Smooth muscle cell (in vitro differentiated cells): ENCODE measurements around the gene INTS1. TPM values are rescaled to one million over a fixed set of nuclear protein-coding genes. Genes with fewer than 3 reads are reported as not detected.

Source experiments
- DNase-seq: peaks from one replicate; lab custom pipeline; 2025; ENCODE audit not compliant: unreplicated experiment; lab: John Stamatoyannopoulos, UW
- H2AFZ ChIP-seq: fragments of 200-600 bp; sonication (generic); 2 replicates; pipeline ENCODE4 v1.6.0; 2016; ENCODE audit warnings: antibody characterized with exemption, low read depth, mild to moderate bottlenecking
- H3F3A ChIP-seq: fragments of 200-600 bp; sonication (generic); 2 replicates; pipeline ENCODE4 v1.6.0; 2017; ENCODE audit warnings: antibody characterized with exemption, low read depth
- H3K27ac ChIP-seq: fragments of 200-600 bp; sonication (generic); 2 replicates; pipeline ENCODE4 v1.5.1; 2016; ENCODE audit warnings: low read depth, mild to moderate bottlenecking
- H3K27me3 ChIP-seq: fragments of 200-600 bp; sonication (generic); 2 replicates; pipeline ENCODE4 v1.6.1; 2016; ENCODE audit warnings: low read depth, mild to moderate bottlenecking
- H3K36me3 ChIP-seq: fragments of 200-600 bp; sonication (generic); 2 replicates; pipeline ENCODE4 v1.5.1; 2016; ENCODE audit warnings: low read depth
- H3K4me1 ChIP-seq: fragments of 200-600 bp; sonication (generic); 2 replicates; pipeline ENCODE4 v1.5.1; 2016; ENCODE audit warnings: low read depth
- H3K4me2 ChIP-seq: fragments of 200-600 bp; sonication (generic); 2 replicates; pipeline ENCODE4 v1.6.0; 2016; ENCODE audit warnings: mild to moderate bottlenecking
- H3K4me3 ChIP-seq: fragments of 200-600 bp; sonication (generic); 2 replicates; pipeline ENCODE4 v1.5.1; 2016; ENCODE audit warnings: mild to moderate bottlenecking
- H3K79me2 ChIP-seq: fragments of 200-600 bp; sonication (generic); 2 replicates; pipeline ENCODE4 v1.6.0; 2016; ENCODE audit warnings: low read depth, mild to moderate bottlenecking
- H3K9ac ChIP-seq: fragments of 200-600 bp; sonication (generic); 2 replicates; pipeline ENCODE4 v1.6.0; 2016; ENCODE audit warnings: low read depth
- H3K9me3 ChIP-seq: fragments of 200-600 bp; sonication (generic); replicated peaks from 2 replicates; pipeline ENCODE4 v1.5.1; 2016; ENCODE audit warnings: low read depth
- H4K20me1 ChIP-seq: fragments of 200-600 bp; sonication (generic); 2 replicates; pipeline ENCODE4 v1.6.0; 2016; ENCODE audit warnings: low read depth
- CTCF ChIP-seq: fragments of 200-600 bp; sonication (generic); IDR thresholded peaks from 2 replicates; pipeline ENCODE4 v1.5.1; 2017; ENCODE audit warnings: borderline replicate concordance, mild to moderate bottlenecking, antibody characterized with exemption; ENCODE audit not compliant: insufficient read depth, poor library complexity, severe bottlenecking
- WGBS: methylation state at CpG from one replicate; pipeline ENCODE4 v1.1.7; 2016; ENCODE audit warnings: low lambda C conversion rate; 5-methylcytosine and 5-hydroxymethylcytosine counted together
- polyA plus RNA-seq: library from polyadenylated mRNA; unstranded; fragments of >200 nt; fragmentation: Nextera tagmentation; extraction: Ambion mirVana; gene quantifications from 2 replicates; pipeline ENCODE4 v1.2.1, GENCODE V29; 2016
- total RNA-seq: library from RNA; depleted of rRNA; stranded (reverse); fragments of >200 nt; gene quantifications from 2 replicates; pipeline ENCODE4 v1.2.3, GENCODE V29; 2014

The INTS1 gene
- total and polyA plus RNA-seq, 2 experiments from 2014 or later, result 18.2 to 51.2 TPM

GRCh38 chr7:1430056-1430845 lies 73.9 kb downstream of the INTS1 start:
- TF ChIP-seq CTCF, result no peak
- Histone ChIP-seq H4K20me1 (peaks cover 4% of the 10 kb centered on the region), H2AFZ (no peak overlapping the region), H3K27ac (no peak overlapping the region), H3K9ac (no peak overlapping the region), H3K36me3 (no peaks in the 10 kb centered on the region), H3K79me2 (no peaks in the 10 kb centered on the region), H3F3A (no peaks in the 10 kb centered on the region), H3K27me3 (no peaks in the 10 kb centered on the region), H3K4me2 (no peak overlapping the region), H3K9me3 (no peaks in the 10 kb centered on the region), H3K4me3 (no peak overlapping the region), H3K4me1 (no peaks in the 10 kb centered on the region)
- no peak for DNase-seq
- 92% methylated on average over 22 of the region's 32 CpGs for WGBS

GRCh38 chr7:1428941-1429501 lies 75.2 kb downstream of the INTS1 start:
- peaks cover 4% of the 10 kb centered on the region for H4K20me1 ChIP-seq
- no peak overlapping the region for H3K4me3 ChIP-seq
- H3K9me3 ChIP-seq, result no peaks in the 10 kb centered on the region
- H3K27ac ChIP-seq, result no peak overlapping the region
- TF ChIP-seq CTCF, result no peak
- no peaks in the 10 kb centered on the region for H3K4me1 ChIP-seq
- no peak overlapping the region for H3K4me2 ChIP-seq
- WGBS, result 89% methylated on average over 19 of the region's 20 CpGs
- H3F3A ChIP-seq, result no peaks in the 10 kb centered on the region
- H2AFZ ChIP-seq, result no peak overlapping the region
- no peak for DNase-seq
- no peak overlapping the region for H3K9ac ChIP-seq
- H3K27me3 ChIP-seq, result no peaks in the 10 kb centered on the region
- H3K36me3 ChIP-seq, result no peaks in the 10 kb centered on the region
- no peaks in the 10 kb centered on the region for H3K79me2 ChIP-seq

- Histone ChIP-seq H4K20me1 (peaks cover 3% of the 10 kb centered on the region), H3K36me3 (no peaks in the 10 kb centered on the region), H3K27me3 (no peaks in the 10 kb centered on the region), H2AFZ (no peak overlapping the region), H3K4me3 (no peak overlapping the region), H3F3A (no peaks in the 10 kb centered on the region), H3K4me1 (no peaks in the 10 kb centered on the region), H3K27ac (no peak overlapping the region), H3K79me2 (no peaks in the 10 kb centered on the region), H3K9me3 (no peaks in the 10 kb centered on the region), H3K4me2 (no peak overlapping the region), H3K9ac (no peak overlapping the region)
- no peak for DNase-seq
- WGBS, result 95% methylated on average over 13 of the region's 13 CpGs
- TF ChIP-seq CTCF, result no peak
Observed at GRCh38 chr7:1427064-1427657, 77.0 kb downstream of the INTS1 start.

- 93% methylated on average over 15 of the region's 15 CpGs for WGBS
- H3K4me1 ChIP-seq, result no peaks in the 10 kb centered on the region
- H3F3A ChIP-seq, result no peaks in the 10 kb centered on the region
- no peaks in the 10 kb centered on the region for H3K27me3 ChIP-seq
- H3K9ac ChIP-seq, result no peak overlapping the region
- H3K4me2 ChIP-seq, result no peak overlapping the region
- no peak overlapping the region for H2AFZ ChIP-seq
- TF ChIP-seq CTCF, result no peak
- H3K9me3 ChIP-seq, result no peaks in the 10 kb centered on the region
- no peaks in the 10 kb centered on the region for H3K79me2 ChIP-seq
- no peak for DNase-seq
- no peak overlapping the region for H3K4me3 ChIP-seq
- H4K20me1 ChIP-seq, result no peaks in the 10 kb centered on the region
- H3K36me3 ChIP-seq, result no peaks in the 10 kb centered on the region
- no peak overlapping the region for H3K27ac ChIP-seq
Observed at GRCh38 chr7:1426474-1426873, 77.7 kb downstream of the INTS1 start.
